Raji (cell line): ENCODE results near the gene FAM131A.

ENCODE experiments used
- POLR2A ChIP-seq: IDR thresholded peaks from 2 replicates; pipeline ENCODE4 v1.6.1; 2011; ENCODE audit warnings: low read depth, low read length, control low read depth; ENCODE audit not compliant: insufficient read depth

Gene FAM131A

DNA sequence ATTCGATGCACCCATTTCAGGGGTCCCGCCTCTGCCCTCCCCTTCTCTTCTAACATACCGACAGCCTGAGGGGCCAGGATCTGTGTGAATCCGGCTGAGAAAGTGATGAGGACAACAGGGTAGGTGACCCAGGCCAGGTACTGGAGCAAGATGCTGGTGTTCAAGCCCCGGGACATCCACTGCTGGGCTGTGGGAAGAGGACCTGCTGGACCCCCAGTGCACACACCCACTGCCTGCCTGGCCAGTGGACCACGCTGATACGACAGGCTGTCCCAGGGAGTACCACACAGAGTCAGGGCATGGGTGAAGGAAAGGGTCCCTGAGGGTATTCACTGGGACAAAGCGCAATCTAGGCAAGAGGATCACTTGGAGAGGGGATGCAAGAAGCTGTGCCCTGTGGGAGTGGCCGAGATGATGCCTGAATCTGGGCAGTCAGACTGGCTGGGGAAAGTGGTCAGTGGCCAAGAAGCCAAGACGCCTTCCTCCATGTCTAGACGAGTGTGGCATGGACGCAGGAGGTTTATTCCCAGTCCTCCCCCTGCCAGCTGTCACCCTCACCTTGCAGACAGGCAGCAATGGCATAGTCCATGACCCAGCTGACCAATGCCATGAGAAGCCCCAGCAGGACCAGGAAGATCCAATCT is 20.8 kb downstream of the FAM131A start:
- TF ChIP-seq POLR2A, result no peak

DNA sequence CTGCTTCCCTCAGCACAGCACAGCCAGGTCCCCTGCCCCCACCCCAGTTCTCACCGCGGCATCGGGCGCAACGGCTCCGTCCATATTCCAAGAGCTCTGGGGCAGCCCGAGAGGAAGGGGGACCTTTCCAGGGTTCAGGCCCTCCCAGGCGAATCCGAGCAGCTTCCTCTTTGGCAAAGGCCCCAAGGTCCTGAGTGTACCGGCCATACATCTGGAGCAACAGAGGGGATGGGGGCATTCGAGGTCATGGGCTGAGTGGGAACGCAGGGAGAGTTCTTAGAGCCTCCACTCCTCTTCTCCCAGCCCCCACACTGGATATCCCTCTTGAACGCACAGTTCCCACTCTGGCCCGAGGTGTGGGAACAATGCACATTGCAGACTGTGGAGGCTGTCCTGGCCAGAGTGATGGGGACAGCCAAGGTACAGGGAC is 21.5 kb downstream of the FAM131A start:
- TF ChIP-seq POLR2A, result no peak

DNA sequence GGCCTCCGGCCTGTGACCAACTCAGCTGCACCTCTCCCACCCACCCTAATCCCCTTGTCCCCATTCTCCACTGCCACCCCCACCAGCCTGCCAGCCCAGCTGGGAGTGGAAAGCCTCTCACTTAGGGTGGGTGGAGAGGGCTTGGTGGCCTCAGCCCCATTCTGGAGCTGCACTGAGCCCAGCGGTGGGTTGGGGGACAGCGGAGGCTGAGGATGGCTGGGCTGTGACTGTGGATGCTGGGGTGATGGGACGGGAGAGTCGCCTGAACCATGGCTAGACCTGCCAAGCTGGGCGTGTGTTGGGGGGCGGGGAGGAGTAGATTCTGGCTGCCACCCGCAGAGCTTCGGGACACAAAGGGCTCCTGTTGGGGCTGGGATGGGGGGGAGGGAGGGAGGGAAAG is 22.2 kb downstream of the FAM131A start:
- no peak for TF ChIP-seq POLR2A

DNA sequence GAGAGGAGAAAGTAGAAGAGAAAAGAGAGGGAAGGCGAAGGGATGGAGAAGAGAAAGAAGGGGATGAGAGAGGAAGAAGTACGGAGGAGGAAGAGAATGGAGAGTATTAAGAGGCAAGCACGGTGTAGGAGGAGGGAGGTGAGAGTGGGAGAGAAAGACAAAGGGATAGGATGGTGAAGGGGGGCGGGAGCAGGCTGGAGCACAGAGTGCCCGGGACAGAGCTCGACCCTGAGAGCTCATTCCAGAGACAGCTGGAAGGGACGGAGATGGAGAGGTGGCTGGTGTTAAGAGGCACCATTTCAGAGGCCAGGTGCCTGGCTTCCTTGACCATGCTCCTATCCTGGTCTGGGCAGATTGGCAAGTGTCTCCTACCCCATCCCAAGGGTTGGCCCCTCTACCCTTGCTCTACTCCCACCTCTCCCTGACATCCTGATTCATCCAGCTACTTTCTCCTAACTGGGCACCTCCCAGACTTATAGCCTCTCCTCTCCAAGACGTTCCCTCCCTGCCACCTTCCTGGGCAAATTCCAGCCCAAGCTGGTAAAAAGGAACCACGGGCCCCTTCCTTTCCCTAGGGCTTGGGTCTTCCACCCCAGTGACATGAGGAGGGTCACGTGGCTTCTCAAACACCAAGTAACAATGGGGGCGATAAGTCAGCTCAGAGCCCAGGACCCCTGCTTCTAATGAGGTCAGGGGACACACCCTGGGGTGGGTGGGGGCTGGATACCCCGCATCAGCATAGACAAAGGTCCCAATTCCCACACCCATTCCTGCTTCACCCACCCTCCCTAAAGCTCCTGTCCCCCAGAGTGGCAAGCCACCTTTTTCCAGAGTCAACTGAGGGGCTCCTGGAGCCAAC is 22.9 kb downstream of the FAM131A start:
- TF ChIP-seq POLR2A, result no peak

DNA sequence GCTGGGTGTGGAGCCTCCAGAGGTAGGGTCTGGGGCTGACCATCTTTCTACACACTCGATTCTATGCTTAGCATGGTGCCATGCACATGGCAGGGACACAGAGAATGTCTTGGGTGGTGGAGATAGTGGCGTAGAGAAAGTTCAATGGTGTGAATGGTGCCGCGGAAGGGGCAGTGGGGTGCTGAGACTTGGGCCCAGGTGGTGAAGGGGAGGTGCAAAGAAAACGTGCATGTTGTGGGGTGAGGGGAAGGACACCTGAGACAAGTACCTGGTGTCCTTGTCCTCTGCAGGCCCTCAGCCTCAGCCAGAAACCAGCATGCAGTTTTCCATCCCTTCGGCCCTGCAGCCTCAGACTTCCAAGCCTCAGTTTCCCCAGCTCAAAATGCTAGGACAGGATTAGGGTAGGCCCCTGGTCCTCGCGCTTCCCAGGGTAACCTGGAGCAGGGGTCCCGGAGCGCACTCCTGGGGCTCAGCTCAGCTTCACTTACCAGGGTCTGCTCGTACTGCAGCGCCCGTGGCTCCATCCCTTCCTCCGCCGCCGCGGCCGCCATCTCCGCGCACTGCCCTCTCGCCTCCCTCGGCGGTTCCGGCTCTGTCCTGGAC is 23.6 kb downstream of the FAM131A start:
- TF ChIP-seq POLR2A, result no peak

DNA sequence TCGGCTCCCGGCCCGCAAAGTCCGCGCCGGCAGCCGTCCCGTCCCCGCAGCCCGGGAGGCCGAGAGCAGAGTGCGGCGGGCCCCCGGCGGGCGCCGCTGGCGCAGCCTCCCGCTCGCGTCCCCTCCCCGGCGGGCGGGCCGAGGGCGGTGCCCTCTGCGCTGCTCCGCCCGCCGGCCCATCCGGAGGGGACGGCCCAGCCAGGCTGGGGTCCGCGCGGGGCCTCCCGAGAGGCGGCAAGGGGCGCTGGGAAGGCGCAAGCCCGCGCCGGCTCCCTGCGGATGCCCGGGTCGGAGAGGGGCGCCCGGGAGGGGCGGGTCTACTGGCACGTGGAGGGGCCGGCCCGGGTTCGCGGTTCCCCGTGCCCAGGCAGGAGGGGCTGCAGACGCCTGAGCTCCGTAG is 24.1 kb downstream of the FAM131A start, which contains the start of the genes CLCN2 and POLR2H:
Gene CLCN2 (minus strand): TSS at position 74 of the 400 bp plus-strand sequence. CDS start 126 bp downstream, outside the sequence.
Gene POLR2H (plus strand): TSS at position 179 of the 400 bp plus-strand sequence. CDS start 1,783 bp downstream, outside the sequence.
- TF ChIP-seq POLR2A, result peak; percentile 58

DNA sequence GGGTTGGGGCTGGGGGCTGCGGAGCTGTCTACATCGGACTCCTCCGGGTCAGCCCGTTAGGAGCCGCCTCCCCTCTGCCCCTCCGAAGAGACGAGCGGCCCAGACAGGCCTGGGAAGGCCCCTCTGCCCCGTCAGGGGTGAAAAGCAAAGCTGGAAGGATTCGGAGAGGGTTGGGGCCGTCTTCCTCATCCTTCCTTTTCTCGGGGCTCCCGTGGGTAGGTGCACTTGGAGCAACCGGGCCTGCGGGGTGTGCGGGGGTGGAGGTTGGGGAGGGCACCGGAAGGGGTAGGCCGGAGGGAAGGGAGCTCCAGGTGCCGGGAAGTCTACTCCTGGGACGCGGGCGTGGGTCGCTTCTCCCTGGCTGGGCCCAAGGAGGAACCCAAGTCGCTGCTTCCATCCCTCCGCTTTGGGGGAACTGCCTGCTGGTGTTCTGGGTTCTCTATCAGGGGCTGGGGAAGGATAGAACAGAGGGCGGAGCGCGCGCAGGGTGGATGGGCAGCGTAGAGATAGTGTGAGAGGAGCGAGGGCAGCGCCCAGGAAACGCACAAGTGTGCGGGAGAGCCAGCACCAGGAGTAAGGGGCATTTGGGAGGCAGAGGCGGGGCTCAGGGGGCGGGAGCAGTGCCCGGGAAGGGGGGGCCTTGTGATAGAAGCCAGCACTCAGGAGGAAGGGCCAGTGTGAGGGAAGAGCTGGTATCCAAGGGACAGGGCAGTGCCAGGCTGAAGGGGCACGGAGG is 24.7 kb downstream of the FAM131A start:
- no peak; the same call in 1 of the 2 replicates for TF ChIP-seq POLR2A

DNA sequence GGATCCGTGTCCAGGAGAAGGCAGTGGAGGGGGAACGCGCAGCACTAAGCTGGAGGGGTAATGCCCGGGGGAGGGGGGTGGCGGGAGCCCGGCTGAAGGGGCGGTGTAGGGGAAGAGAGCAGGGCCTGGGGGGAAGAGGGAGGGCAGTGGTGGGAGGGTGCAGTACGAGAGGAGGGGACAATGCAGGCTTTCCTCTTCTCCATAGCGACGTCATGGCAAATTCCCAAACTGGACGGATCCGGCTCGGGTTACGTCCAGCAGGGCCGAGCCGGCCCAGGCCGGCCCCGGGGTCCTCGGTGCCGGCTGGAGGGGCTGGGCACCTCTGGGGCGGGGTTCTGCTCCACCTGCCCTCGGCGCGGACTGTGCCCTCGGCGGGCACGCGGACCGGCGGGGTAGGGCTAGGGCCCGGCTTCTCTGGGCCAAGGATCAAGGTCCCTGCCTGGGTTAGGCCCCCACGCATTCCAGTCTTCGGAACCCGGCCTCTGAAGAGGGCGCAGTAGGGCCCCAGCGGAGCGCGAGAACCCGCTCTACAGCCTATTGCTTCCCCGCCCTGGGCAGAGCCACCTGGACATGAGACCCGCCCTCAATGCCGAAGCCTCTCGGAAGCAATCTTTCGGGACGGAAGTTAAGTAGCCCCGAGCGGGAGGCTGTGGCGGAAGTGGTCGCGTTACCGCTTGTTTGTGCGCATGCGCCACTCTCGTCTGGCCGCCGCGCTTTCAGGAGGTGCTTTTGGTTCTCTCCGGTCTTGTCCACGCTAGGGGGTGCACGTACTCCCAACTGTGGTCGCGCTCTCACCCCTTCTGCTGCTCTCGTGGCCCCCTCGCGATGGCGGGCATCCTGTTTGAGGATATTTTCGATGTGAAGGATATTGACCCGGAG is 25.5 kb downstream of the FAM131A start:
- TF ChIP-seq POLR2A, result peak; percentile 88

DNA sequence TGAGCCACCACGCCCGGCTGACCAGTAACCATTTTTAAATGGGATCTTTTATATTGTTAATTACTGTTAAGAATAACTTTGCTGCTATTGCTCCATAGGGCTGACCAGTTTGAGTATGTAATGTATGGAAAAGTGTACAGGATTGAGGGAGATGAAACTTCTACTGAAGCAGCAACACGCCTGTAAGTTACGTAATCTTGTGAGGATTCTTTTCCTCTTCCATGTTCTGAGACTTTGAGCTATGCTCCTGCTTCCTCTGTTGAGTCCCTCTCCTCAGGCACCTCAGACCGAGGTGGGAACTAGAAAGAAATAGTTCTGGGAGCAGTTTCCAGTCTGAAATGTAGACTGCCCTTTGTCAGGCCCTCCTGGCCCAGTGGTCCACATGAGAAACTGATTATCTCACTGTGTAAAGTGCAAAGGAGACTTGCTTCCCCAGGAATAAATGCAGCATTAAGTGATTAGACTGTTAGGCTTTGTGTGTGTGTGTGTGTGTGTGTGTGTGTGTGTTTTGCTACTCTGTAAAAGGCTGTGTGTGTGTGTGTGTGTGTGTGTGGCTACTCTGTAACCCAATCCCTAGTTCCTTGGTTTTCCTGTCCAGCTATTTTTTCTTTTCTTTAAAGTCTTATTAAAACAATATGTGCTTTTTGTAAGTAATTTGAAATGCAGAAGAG is 29.4 kb downstream of the FAM131A start:
- TF ChIP-seq POLR2A, result no peak

DNA sequence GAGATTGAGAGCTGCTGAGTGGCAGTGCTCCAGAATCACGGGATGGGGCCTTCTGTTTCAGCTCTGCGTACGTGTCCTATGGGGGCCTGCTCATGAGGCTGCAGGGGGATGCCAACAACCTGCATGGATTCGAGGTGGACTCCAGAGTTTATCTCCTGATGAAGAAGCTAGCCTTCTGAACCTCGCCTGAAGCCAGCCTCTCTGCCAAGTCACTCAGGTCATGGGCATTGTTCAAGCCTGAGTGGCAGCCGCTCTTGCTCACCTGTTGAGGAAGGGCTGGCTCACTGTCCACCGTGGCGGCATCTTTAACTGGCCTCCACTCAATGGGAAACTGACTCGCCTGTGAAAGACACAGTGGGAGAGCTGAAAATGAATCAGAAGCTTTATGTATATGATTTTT is 30.7 kb downstream of the FAM131A start:
- TF ChIP-seq POLR2A, result no peak

DNA sequence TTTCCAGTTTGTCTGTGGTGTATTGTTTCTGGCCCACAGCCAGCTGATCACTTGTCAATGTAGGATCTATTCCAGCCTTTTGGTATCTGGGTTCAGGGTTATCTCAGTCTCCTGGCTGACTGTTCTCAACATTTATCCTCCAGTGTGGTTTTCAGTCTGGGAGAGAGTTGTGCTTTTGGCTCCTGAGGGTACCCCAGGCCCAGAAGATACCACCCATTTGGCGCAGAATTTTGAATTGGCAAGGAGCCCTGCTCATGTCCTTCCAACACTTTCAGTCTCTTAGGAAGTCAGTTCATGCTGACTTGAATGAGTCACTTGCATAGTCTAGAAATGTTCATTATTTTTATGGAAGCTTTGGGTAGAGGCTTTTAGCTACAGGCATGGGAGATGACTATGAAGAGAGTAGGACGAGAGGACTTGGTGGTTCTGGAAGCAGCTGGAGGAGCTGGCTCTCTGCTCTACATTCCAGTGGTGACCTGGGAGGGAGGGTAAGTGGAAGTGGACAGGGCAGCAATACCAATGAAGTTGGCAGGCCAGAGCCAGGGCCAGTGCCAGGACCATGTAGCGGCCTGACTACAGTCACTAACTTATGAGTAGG is 31.3 kb downstream of the FAM131A start:
- TF ChIP-seq POLR2A, result no peak

DNA sequence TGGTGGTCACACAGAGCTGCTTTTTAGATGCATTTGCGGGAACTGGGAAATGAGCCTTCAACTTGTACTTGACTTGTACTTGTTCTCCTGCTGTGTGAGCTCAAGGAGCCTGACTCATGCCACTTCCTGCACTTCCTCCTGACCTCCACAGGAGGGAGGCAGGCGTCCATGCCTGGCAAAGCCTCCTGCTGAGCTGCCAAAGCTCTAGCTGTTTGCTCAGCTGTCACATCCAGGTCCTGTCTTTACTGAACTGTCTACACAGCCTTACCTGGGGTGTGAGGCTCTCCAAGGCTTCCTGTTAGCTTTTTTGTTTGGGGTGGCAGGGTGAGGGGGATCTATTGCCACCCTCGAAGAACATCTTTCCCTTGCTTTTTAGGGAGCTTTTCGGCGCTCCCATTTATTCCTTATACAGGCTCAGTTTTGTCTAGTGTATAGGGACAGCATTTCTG is 34.2 kb downstream of the FAM131A start:
- no peak for TF ChIP-seq POLR2A

DNA sequence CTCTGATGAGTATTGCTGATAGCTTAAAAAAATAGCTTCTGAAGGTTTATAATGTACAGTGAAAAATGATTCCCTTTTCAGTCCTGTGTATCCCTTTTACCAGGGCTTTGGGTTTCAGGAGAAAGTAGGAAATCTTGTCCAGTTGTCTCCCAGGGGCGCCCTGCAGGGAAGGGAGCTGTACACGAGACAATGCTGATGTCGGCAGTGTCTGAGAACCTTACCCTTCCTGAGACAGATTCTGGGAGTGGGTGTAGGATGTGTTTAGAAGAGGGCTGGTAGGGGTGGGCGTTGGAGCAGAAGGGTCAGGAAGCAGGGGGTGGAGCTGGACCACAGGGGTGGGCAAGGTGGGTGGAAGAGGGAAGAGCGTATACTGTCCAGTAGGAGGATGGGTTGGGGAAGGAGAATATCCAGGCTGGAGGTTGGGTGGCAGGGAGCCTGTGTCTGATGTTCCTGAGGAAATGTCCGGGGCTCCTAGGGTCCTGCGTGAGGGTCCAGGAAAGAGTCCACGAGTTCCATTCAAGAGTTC is 35.0 kb downstream of the FAM131A start:
- TF ChIP-seq POLR2A, result no peak
